Measurements from ENCODE around the gene APP.

APP gene

DNA sequence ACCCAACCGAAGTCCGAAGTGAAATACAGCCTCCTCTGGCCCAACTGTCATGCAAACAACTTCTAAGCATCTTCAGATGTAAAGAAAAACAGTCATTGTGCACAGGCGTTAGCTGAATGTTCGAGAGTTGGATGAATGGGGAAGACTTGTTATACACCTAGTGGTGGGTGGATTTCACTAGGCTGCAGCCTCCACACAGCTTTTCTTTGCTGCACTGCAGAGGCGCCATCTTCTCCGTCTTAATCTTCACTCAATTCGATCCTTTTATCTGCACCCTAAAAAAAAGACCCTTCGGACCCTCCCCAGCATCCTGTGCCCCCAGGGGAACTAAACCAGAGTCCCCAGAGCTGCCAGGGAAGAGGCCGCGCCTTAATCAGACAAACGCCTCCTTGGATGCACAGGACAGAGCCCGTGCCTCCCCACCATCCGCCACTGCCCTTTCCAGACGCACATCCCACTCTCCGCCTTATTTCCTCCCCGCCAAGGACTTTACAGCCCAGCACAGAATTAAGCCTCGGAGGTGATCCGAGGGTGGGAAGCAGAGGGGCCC lies 1.4 kb downstream of the APP start:
- TF ChIP-seq, protein P1, sequence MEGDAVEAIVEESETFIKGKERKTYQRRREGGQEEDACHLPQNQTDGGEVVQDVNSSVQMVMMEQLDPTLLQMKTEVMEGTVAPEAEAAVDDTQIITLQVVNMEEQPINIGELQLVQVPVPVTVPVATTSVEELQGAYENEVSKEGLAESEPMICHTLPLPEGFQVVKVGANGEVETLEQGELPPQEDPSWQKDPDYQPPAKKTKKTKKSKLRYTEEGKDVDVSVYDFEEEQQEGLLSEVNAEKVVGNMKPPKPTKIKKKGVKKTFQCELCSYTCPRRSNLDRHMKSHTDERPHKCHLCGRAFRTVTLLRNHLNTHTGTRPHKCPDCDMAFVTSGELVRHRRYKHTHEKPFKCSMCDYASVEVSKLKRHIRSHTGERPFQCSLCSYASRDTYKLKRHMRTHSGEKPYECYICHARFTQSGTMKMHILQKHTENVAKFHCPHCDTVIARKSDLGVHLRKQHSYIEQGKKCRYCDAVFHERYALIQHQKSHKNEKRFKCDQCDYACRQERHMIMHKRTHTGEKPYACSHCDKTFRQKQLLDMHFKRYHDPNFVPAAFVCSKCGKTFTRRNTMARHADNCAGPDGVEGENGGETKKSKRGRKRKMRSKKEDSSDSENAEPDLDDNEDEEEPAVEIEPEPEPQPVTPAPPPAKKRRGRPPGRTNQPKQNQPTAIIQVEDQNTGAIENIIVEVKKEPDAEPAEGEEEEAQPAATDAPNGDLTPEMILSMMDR (conservative IDR thresholded peaks at IDR 0.05; ENCODE audit: low read depth, low read length) = 0 out of 2 replicates have a peak, but pooled peaks have one; percentile 37
- Histone ChIP-seq H3K9ac (peak overlapping the region; percentile 93), H3K4me1 (ENCODE audit: low read depth, poor library complexity, severe bottlenecking) (peaks cover 29% of the 10 kb centered on the region), H3K4me2 (peak overlapping the region; percentile 62), H3K4me3 (IDR thresholded peaks at IDR 0.05; ENCODE audit: insufficient read depth, low read depth, low read length) (no peak overlapping the region), H3K27ac (peak overlapping the region; percentile 68), H3K79me2 (ENCODE audit: insufficient read depth, low read depth) (peaks cover 57% of the 10 kb centered on the region), H4K20me1 (ENCODE audit: insufficient read depth) (peaks cover 13% of the 10 kb centered on the region), H3K36me3 (ENCODE audit: insufficient read depth) (no peaks in the 10 kb centered on the region), H2AFZ (ENCODE audit: low read depth) (peak overlapping the region; percentile 84), H3K27me3 (ENCODE audit: insufficient read depth, low read depth) (no peaks in the 10 kb centered on the region)

DNA sequence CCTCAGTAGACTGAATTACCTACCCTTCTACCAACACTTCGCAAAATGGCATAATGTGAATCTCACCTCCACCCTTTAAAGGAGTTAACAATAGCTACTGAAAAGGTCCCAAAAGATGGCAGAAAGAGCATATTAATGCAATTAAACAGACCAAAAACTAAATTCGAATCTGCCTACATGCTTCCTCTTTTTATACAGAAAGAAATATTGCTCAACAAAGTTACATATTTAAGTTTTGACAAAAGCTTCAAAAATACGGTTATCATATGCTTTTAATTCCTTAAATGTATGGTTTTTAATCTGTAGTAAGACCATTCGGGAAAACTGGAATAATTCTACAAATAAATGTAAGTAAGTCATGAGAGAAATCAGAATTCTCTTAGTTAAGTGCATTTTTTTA lies 2.2 kb downstream of the APP start:
- Histone ChIP-seq H3K4me1 (ENCODE audit: low read depth, poor library complexity, severe bottlenecking) (peaks cover 28% of the 10 kb centered on the region), H3K9ac (peak overlapping the region; percentile 93; the same call in 1 of the 2 replicates), H3K4me3 (IDR thresholded peaks at IDR 0.05; ENCODE audit: insufficient read depth, low read depth, low read length) (no peak overlapping the region), H3K36me3 (ENCODE audit: insufficient read depth) (no peaks in the 10 kb centered on the region), H3K4me2 (peak overlapping the region; percentile 62), H3K79me2 (ENCODE audit: insufficient read depth, low read depth) (peaks cover 65% of the 10 kb centered on the region), H4K20me1 (ENCODE audit: insufficient read depth) (peaks cover 15% of the 10 kb centered on the region), H3K27ac (peak overlapping the region; percentile 68; the same call in 1 of the 2 replicates), H2AFZ (ENCODE audit: low read depth) (no peak overlapping the region), H3K27me3 (ENCODE audit: insufficient read depth, low read depth) (no peaks in the 10 kb centered on the region)
- TF ChIP-seq, protein P1 (conservative IDR thresholded peaks at IDR 0.05; ENCODE audit: low read depth, low read length) = no peak

DNA sequence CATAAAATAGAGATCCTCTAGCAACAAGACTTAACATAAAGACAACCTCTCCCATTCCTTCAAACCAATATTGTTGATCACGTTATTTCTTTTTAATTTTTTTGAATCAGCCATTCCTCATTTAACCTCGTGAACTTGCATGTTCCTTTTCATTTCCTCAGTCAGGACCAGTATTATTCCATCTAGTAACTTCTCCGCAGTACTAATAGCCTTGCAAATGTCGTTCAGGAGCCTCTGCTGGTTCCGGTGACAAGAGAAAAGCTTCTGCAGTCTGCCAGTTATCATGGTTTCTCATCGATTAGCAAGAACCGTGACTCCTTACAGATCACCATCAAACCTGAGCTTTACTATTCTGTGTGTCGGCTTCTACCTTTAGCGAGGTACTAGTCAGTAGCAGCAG lies 3.0 kb downstream of the APP start:
- H3K9ac ChIP-seq = no peak overlapping the region
- TF ChIP-seq, protein P1 (conservative IDR thresholded peaks at IDR 0.05; ENCODE audit: low read depth, low read length) = no peak
- no peaks in the 10 kb centered on the region for H3K36me3 ChIP-seq (ENCODE audit: insufficient read depth)
- H3K27me3 ChIP-seq (ENCODE audit: insufficient read depth, low read depth) = no peaks in the 10 kb centered on the region
- H4K20me1 ChIP-seq (ENCODE audit: insufficient read depth) = peaks cover 15% of the 10 kb centered on the region
- H3K4me2 ChIP-seq = peak overlapping the region; percentile 62; the same call in 1 of the 2 replicates
- peaks cover 72% of the 10 kb centered on the region for H3K79me2 ChIP-seq (ENCODE audit: insufficient read depth, low read depth)
- H3K4me3 ChIP-seq (IDR thresholded peaks at IDR 0.05; ENCODE audit: insufficient read depth, low read depth, low read length) = no peak overlapping the region
- no peak overlapping the region for H2AFZ ChIP-seq (ENCODE audit: low read depth)
- H3K4me1 ChIP-seq (ENCODE audit: low read depth, poor library complexity, severe bottlenecking) = peaks cover 28% of the 10 kb centered on the region
- no peak overlapping the region for H3K27ac ChIP-seq

DNA sequence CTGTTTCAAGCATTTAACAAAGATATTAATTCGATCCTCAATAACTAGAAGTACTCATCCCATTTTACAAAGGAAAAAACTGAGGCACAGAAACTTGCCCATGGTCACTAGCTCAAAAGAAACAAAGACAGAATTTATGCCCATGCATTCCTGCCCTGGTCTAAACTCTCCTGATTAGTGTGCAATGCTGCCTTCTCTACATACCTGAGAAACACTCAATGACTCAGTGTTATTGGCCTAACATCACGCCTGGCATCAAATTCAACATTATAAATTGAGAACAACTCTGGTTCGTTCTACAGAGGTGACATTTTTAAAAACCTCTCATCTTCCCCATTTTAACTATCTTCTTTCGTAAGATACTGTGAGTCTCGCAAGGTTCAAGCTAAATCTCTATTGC lies 5.2 kb downstream of the APP start:
- Histone ChIP-seq H4K20me1 (ENCODE audit: insufficient read depth) (peaks cover 18% of the 10 kb centered on the region), H3K79me2 (ENCODE audit: insufficient read depth, low read depth) (peaks cover 94% of the 10 kb centered on the region), H3K27ac (no peak overlapping the region), H2AFZ (ENCODE audit: low read depth) (no peak overlapping the region), H3K4me3 (IDR thresholded peaks at IDR 0.05; ENCODE audit: insufficient read depth, low read depth, low read length) (no peak overlapping the region), H3K4me2 (no peak overlapping the region), H3K9ac (no peak overlapping the region), H3K36me3 (ENCODE audit: insufficient read depth) (no peaks in the 10 kb centered on the region), H3K4me1 (ENCODE audit: low read depth, poor library complexity, severe bottlenecking) (peaks cover 42% of the 10 kb centered on the region), H3K27me3 (ENCODE audit: insufficient read depth, low read depth) (no peaks in the 10 kb centered on the region)
- TF ChIP-seq, protein P1 (conservative IDR thresholded peaks at IDR 0.05; ENCODE audit: low read depth, low read length) = no peak
